HG02970 (cell line): Measurements from ENCODE around the gene CLDND2.
A peak's percentile ranks its signal among the peaks of the same experiment; 100 is the strongest.
"Not testable (repeated sequence)": the region's sequence is repeated elsewhere in the genome, so short reads cannot be mapped to it uniquely, and the experiment has no call there.

Experiments
- ATAC-seq: cut with Tn5 transposase; IDR thresholded peaks from one replicate; pipeline ENCODE4 v1.9.1; 2021; ENCODE audit warnings: mild to moderate bottlenecking, moderate library complexity, moderate number of reproducible peaks; ENCODE audit not compliant: unreplicated experiment, low FRiP score

Gene CLDND2

DNA sequence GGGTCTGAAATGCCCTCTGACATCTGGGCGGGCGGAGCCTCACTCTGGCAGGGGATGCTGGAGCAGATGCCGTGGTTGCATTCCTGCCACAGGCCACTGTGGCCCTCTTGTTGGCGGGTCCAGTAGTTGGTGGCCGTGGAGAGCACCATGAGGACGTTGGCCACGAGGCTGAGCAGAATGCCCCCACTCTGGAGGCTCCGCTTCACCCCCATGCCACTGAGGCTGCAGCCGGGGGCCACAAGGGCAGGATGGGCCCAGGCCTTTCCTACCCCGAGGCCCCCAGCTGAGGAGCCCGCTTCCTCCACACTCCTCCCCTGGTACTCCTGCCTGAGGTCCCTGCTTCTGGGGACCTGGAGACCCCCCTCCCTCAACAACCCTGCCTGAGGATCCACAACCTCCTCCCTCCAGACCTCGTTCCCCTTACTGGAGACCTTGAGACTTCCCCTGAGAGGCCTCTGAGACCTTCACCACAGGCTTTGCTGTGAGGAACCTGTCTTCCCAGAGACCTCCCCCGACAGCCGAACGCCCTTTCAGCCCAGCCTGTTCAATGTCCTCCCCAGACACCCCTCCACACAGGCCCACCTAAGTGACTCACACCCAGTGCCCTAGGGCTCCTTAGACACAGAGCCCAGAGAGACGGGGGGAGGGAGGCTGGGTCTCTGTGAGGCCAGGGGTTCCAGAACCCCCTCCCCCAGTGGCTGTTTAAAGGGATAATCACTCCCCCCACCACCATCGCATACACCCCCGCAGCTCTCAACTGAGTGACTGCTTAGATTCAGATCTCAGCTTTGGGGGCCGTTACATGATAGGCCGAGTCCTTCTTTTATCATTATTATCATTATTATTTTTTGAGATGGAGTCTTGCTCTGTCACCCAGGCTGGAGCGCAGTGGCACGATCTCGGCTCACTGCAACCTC, at the start of gene CLDND2:
CLDND2 (minus strand) TSS at position 638 of the 917 bp plus-strand sequence; CDS start at position 212, 426 bp downstream.
- ATAC-seq, result no peak

DNA sequence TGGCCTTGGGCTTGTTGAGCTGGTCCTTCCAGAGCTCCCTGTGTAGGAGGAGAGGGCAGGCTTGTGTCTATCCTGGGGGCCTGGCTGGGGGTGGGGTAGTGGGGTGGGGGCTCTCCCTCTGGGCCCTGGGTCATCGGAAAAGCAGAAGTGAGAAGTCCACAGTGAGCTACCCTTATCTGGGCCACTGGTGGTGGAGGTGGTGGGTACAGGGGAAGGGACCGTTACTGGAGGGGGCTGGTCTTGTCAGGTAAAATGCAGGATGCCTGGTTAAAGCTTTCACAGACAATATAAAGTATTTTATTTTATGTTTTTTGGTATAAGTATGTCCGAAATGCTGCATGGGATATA, 49.0 kb upstream of the CLDND2 start:
- no peak for ATAC-seq

GRCh38 chr19:51417107-51417809, 48.5 kb upstream of the CLDND2 start, which contains the start of gene SIGLEC10:
SIGLEC10 (minus strand) TSS chr19:51417642; CDS start chr19:51417581, 61 bp downstream.
- ATAC-seq, result no peak

DNA sequence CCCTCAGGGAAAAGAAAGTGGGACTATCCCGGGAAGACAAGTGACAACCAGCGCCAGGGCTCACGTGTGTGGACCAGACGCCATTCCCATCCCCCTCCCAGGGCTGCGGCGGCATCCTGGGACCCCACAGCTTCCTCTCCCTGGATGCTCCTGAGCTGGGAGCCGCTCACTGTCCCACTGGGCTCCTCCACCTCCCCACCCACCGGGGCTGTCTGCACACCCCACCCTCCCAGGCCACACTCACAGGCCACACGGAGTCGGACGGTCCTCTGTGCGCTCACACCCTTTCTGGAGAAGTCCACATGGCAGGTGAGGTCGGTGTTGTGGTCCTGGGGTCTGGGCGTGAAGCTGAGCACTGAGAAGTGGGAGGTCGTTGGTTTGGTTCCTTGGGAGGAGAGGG, 47.6 kb upstream of the CLDND2 start:
- not testable (repeated sequence) for ATAC-seq

DNA sequence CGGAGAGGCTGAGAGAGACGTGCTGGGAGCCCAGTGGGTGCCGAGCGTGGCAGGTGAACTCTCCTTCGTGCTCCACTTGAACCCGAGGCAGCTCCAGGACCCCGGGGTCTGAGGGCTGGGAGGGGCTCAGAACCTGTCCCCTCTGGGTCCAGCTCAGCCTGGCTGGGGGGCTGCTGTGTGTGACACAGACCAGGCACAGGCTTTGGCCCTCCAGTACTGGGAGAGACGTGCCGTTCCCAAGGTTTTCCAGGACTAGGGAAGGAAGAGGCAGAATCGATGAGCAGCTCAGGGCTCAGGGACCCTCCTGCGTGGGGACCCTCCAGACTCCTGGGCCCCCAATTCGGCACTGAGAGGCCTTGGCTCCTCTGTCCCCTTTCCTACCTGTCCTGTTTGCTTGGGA, 46.4 kb upstream of the CLDND2 start:
- ATAC-seq, result no peak

DNA sequence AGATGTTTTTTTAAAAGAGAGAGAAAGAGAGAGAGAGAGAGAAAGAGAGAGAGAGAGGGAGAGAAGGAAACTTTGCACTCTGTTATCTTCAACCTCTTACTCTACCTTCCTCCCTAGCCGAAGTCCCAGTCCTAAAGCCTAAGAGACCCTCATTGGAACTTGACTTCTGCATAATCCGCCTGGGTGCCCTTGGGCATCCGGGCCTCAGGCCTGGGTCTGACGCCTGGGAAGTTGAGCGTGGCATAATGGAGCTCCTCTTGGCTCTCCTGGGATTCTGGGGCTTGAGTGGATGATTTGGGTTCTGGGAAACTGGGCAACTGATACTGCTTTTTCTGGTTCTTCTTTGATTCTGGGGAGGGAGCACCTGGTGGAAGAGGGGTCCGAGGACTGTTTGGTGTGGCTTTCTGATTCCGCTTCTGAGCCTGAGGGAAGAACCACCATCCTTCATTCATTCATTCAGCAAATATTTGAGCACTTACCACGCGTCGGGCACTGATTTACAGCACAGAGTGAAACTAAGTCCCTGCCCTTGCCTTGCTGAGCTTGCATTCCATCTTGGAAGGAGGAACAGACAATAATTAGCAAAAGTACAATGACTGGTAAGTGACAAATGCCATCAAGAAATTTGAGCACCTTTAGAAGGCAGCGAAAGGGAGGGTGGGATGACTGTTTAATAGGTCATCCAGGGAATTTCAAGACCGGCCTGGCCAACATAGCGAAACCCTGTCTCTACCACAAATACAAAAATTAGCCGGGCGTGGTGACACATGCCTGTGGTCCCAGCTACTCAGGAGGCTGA, 42.3 kb upstream of the CLDND2 start:
- ATAC-seq, result no peak

DNA sequence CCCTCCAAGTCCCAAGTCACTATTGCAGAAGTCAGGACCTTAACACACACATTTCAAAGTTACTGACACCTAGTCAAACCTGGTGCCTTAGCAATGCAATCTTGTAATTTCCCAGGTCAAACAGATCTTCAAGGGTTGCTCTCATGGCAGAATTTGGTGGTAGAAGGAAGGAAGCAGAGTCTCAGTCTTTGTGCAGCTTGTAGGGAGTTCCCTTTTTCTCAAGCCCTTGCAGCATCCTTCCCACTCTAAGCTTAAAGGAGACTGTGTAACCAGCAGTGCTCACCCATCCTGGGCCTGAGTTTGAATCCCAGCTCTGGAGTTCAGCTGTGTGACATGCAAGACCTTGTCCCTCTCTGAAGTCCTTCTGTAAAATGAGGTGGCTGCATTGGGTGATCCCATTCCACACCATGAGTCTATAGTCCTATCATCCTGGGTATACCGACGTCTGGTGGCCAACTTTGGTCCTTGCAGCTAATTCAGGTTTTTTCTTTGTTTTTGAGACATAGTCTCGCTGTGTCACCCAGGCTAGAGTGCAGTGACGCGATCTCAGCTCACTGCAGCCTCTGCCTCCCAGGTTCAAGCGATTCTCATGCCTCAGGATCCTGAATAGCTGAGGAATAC, 38.8 kb upstream of the CLDND2 start:
- ATAC-seq, result no peak

DNA sequence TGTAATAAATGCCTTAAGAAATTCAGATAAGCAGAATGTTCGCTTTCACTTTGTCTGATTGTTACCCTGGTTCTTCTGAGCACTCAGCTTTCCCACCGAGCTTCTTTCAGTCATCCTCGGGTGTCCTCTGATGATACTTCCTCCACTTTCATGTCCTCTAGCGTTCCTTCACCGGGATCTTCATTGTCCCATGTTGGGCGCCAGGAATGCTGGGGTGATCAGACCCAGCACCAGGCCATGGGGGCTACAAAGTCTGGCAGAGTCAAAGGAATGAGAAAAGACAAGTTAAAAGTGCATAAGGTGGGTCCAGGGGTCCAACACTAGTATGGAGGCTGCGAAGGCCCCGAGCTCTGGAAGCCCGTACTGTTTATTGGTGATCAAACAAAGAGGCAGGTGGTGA, 33.3 kb upstream of the CLDND2 start:
- ATAC-seq, result no peak

GRCh38 chr19:51399936-51400335, 31.1 kb upstream of the CLDND2 start:
- not testable (repeated sequence) for ATAC-seq

DNA sequence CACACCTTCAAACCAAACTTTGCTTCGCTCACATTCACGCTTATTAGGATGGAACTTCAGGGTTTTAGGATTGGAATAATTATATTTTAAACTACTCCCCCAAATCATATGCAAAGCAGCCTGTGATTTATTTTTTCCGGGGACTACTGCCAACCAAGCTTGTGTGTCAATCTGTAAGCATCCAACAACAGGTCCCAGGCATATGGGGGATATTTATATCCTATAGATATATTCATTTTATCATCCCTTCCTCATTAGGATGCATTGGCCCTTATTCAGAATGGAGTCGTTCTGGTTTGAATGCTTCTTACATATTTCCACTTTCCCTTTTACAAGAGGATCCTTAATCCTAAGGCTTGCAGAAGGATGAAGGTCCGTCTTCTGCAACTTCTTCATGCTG, 30.4 kb upstream of the CLDND2 start:
- no peak for ATAC-seq

DNA sequence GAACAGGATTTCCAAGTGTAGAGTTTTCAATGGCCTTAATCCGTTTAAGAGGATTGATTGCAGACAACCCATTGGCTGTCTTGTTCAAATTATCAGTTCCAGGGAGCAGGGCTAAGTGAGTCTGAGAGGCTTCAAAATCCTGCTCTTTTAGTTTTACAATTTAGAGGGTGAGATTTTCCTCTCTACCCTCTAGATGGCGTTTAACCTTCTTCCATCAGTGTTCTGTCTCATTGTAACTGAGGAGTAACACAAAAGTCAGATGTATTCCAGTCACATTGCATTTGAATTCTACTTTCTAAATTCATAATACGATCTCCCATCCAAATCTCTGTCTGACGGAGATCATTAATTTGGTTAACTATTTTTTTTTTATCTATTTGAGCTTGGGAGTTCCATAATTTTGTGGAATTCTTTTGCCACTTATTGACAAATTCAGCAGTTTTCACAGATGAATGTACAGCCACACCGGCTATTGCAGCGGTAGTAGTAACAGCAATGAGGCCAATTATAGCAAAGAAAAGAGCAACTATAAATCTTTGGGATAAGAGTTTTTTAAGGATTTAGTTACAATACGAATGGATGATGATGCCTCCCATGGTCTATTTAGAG, 29.4 kb upstream of the CLDND2 start:
- no peak for ATAC-seq

DNA sequence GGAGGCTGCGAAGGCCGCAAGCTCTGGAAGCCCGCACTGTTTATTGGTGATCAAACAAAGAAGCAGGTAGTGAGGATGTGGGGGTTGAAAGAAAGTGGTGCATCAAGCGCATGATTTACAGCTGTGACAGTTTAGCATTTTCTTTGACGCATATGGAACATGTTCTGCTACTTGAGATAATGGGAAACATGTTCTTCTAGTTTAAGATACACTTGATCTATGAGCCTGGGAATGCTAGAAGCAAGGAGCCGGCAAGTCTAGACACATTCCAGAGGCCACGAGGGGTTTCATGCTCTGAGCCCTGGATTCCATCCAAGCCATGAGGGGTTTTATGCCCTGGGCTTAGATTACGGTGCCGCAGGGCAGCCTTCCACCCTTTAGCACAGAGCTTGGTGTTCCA, 28.6 kb upstream of the CLDND2 start:
- ATAC-seq, result not testable (repeated sequence)

GRCh38 chr19:51396175-51396574, 27.4 kb upstream of the CLDND2 start:
- ATAC-seq, result no peak

- ATAC-seq, result peak; percentile 84
Measured at GRCh38 chr19:51394050-51394836, 25.4 kb upstream of the CLDND2 start.

- ATAC-seq, result no peak
Measured at GRCh38 chr19:51392701-51393100, 23.9 kb upstream of the CLDND2 start.

- no peak for ATAC-seq
Measured at GRCh38 chr19:51391073-51391611, 22.3 kb upstream of the CLDND2 start.

GRCh38 chr19:51389143-51389542, 20.3 kb upstream of the CLDND2 start:
- ATAC-seq, result no peak

- ATAC-seq, result no peak
Measured at GRCh38 chr19:51387924-51388389, 19.2 kb upstream of the CLDND2 start, which contains the start of gene LIM2. LIM2 (minus strand) TSS chr19:51387974; CDS start chr19:51387443, 531 bp downstream.
